LNCAP (cell line): ENCODE data around the gene ST8SIA6.

Source experiments
- TF ChIP-seq, protein P1 (sequence below): fragments of 450-650 bp; IDR thresholded peaks from 2 replicates; pipeline ENCODE4 v1.5.1; 2017; ENCODE audit warnings: mild to moderate bottlenecking

ST8SIA6 gene

DNA sequence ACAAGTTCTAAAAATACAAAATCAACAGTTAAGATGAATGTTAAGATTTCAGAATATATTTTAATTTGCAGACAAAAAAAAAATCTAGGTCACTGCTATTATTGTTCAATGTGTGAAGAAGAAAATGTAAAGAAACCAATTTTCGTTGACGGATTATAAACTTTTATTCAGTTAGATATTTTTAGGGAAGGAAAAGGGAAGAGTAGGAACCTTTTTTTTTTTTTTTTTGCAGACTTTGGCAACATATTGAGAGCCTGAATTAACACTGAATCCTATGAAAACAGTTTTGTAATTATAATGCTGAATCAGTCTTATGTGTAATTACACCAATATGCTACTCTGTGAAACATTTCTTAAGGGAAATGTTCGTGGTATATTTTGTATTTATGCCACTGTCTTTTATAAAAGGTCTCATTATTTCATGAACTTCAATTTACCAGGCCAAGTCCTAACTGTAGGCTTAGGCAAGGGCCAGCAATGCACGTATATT lies 106.3 kb downstream of the ST8SIA6 start:
- TF ChIP-seq, protein P1, sequence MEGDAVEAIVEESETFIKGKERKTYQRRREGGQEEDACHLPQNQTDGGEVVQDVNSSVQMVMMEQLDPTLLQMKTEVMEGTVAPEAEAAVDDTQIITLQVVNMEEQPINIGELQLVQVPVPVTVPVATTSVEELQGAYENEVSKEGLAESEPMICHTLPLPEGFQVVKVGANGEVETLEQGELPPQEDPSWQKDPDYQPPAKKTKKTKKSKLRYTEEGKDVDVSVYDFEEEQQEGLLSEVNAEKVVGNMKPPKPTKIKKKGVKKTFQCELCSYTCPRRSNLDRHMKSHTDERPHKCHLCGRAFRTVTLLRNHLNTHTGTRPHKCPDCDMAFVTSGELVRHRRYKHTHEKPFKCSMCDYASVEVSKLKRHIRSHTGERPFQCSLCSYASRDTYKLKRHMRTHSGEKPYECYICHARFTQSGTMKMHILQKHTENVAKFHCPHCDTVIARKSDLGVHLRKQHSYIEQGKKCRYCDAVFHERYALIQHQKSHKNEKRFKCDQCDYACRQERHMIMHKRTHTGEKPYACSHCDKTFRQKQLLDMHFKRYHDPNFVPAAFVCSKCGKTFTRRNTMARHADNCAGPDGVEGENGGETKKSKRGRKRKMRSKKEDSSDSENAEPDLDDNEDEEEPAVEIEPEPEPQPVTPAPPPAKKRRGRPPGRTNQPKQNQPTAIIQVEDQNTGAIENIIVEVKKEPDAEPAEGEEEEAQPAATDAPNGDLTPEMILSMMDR, result no peak

DNA sequence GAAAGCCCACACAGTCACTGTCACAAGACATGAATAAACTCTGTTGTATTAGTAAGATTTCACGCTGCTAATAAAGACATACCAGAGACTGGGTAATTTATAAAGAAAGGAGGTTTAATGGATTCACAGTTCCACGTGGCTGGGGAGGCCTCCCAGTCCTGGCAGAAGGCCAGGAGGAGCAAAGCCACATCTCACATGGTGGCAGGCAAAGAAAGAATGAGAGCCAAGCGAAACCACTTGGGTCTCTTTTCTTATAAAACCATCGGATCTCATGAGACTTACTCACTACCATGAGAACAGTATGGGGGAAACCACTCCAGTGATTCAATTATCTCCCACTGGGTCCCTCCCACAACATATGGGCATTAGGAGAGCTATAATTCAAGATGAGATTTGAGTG lies 110.2 kb downstream of the ST8SIA6 start:
- TF ChIP-seq, protein P1, result no peak

DNA sequence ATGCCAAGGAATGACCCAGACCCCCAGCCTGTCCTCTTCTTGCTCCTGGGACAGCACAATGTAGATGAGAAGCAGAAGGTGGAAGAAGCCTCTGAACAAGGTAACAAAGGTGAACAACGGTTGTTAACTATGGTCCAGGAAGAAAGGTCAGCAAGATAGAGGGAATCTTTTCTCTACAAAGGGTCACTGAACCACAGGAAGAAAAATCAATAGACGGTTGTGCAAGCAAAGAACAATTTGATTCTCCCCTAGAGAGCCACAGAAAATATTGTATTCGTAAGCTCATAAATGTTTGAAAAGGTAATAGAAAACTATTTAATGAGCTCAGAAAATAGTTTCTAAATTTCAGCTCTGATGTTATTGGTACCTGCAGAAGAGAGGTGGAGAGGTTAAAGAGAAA lies 111.3 kb downstream of the ST8SIA6 start:
- TF ChIP-seq, protein P1, result no peak

DNA sequence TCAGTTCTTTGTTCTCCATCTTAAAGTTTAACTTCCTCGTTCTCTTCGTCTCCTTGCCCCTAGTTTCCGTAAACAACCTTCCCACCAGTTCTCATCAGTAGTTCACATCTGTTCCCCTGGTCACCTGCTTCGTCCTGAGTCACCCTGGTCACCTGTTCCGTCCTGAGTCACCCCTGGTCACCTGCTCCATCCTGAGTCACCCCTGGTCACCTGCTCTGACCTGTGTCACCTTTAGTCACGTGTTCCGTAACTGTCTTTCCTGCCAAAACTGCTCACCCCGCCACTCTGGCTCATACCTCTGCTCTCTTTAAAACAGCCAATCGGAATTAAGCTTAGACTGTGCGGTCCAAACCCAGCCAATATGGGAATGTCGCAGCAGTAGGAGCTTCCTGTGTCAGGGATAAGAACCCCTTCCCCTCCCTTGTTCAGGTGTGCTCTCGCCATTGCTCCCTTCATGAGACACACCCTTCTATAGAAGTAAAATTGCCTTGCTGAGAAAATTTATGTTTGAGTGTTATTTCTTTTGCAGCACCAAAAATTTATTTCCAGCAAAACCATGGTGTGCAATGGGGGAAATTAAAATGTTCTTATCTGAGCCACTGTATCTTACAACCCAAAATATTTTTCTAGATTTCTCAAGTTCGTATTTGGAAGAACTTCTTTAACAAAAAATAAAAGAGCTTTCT lies 114.1 kb downstream of the ST8SIA6 start:
- TF ChIP-seq, protein P1, result no peak

DNA sequence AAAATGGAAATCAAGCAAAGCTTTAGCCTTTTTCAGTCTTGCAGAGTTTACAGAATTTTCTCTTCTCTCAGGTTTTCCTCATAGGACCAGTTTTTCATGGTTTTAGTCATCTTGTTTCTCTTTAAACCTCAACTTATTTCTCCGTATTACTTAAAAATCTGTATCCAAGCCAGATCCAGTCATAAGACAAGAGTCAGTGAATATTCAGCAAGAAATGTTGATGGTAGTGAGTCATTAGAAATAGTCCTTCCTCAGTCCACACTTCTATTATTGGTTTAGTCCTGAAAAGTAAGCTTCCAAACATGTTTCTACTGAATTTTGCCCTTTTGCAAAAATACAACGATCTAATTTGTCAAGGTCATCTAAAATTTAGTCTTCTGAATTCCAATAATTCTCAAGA lies 119.3 kb downstream of the ST8SIA6 start:
- TF ChIP-seq, protein P1, result no peak

DNA sequence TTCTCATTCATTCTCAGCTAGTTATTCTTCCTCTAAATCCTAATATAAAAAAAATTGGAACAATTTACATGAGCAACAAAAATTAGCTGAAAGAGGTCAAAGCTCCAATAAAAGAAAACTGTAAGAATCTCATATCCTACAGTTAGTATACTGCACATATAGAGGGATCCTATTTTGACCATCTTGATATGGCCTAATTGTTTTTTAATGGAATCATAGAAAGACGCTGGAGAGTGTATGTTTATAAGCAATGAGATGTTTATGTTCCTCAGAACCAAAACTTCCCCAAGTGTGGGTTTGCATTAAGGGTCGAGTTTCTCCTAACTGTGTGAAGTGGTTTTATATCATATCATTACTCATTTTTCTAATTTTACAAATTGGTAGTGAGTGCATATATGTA lies 123.9 kb downstream of the ST8SIA6 start:
- TF ChIP-seq, protein P1, result no peak

DNA sequence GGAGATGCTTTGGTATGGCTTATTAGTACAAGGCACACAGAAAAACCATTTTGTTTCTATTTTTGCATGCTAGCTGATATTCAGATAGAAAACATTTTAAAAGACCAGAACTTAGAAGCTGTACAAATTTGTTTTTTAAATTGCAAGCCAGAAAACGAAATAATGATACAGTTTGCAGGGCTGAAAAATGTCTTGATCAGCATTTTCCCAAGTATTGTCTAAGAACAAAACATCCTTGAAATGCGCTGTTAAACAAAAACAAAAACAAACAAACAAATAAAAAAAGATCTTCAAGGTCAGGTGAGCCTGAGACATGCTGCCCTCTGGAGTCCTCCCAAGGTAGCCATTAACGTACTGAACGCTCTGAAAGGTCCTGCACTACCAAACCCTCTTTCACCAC lies 128.0 kb downstream of the ST8SIA6 start:
- TF ChIP-seq, protein P1, result no peak
